ENCODE data around the gene GRIA4. TPM values are rescaled to one million over a fixed set of nuclear protein-coding genes. Genes with fewer than 3 reads are reported as not detected.
"Not testable (repeated sequence)": the region's sequence is repeated elsewhere in the genome, so short reads cannot be mapped to it uniquely, and the experiment has no call there.

Gene GRIA4
- total RNA-seq, 1 donor from 2014 or later: not detected

- not testable (repeated sequence) for DNase-seq (ENCODE audit: low read depth in 2 of 2)
Observed at GRCh38 chr11:105785850-105786249, 176.0 kb downstream of the GRIA4 start.

- no peak for DNase-seq (ENCODE audit: low read depth in 2 of 2)
Observed at GRCh38 chr11:105786741-105787140, 176.9 kb downstream of the GRIA4 start.

DNA sequence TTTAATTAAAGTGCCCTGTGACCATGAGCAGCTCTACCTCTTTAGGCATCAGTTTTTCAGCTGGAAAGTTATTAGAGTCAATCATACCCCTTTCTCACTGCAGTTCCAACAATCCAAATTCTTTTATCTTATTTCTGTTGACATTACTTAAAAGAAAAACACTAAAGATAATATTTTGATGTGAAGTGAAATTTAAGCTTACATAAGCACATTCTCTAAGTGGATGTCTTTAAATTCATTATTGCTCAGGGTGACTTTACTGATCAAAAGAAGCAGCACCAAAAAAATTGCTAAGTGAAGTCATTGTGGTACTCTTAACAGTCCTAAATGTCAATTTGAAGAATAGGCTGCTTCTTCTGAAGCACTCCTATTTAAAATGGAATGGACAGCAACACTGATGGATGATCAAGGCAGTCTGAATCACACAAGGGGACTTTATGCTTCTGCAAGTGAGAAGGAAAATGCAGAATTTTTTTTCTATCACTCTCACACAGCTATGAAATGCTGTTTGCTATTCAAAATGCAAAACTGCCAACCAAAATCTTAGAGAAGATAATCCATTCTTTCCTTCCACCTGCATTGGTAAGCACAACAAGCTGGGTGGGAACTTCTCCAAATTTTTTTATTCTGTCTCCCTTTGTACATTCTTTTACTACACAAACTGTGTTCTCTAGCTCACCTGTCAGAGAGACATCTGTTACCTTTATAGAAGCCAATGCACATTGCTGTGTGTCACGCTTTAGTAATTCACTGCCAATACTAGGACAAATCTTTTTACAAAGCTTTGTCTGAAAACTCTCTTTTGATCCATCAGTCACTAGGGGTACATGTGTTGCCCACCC lies 179.9 kb downstream of the GRIA4 start:
- no peak for DNase-seq (ENCODE audit: low read depth in 2 of 2)

GRCh38 chr11:105790840-105791239 lies 181.0 kb downstream of the GRIA4 start:
- no peak for DNase-seq (ENCODE audit: low read depth in 2 of 2)

- no peak for DNase-seq (ENCODE audit: low read depth in 2 of 2)
Observed at GRCh38 chr11:105793092-105793491, 183.2 kb downstream of the GRIA4 start.

DNA sequence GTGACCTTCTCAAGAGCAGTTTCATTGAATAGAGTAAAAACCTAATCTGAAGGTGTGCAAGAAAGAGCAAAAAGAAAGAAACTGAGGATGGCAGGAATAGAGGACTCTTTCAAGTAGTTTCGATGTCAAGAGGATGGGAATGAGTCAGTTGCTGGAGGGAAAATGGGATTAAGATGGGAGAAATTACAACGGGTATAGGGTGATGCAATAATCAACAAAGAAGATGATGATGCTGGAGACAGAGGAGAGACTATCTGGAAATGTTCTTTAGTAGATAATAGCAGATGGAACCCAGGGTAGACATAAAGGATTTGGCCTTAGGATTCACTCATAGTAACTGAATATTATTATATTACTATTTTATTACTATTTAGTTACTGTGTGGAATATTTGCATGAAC lies 189.4 kb downstream of the GRIA4 start:
- no peak for DNase-seq (ENCODE audit: low read depth in 2 of 2)

- no peak for DNase-seq (ENCODE audit: low read depth in 2 of 2)
Observed at GRCh38 chr11:105799728-105800462, 190.0 kb downstream of the GRIA4 start.

DNA sequence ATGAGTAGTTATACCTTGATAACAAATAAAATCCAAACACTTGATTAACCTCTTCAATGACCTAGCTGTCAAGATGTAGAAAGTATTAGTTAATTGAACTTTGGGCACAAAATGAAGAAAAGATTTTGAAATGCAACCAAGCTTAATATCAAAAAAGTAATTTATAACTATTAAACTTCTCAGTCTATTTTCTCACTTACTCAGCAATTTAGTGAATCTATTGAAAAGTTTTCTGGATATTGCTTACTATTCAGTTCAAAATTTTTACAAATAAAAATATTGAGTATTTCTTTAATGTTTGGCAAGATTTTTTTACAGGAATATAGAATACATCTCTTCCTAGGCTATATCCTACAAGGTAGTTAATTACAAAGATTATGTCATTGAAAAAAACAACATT lies 192.5 kb downstream of the GRIA4 start:
- no peak for DNase-seq (ENCODE audit: low read depth in 2 of 2)

DNA sequence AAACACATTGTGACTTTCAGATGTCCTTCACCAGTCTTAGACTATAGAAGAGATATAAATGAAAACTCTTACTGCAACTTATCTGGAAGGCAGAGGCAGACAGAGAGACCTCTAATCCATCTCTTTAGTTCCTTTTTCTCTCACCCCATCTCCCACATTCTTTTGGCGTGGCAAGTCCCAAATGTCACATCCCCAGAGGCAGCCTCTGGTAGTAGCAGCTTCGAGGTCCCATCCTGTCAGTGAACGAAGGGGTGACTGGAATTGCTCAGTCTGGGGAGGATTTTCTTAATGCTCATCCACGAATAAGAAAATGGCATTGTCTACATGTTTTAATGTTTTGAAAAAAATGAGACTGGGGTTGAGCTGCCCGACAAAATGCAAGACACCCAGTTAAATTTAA lies 201.4 kb downstream of the GRIA4 start:
- DNase-seq (ENCODE audit: low read depth in 2 of 2): no peak

DNA sequence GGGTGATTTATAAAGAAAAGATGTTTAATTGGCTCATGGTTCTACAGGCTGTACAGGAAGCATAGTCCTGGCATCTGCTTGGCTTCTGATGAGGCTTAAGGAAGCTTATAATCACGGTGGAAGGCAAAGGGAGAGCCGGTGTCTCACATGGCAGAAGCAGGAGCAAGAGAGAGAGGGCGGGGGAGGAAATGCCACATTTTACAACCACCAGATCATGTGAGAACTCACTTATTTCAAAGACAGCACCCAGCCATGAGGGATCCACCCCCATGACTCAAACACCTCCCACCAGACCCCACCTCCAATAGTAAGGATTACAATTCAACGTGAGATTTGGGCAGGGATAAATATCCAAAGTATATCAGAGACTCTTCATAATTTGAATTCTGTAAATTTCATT lies 211.5 kb downstream of the GRIA4 start:
- no peak for DNase-seq (ENCODE audit: low read depth in 2 of 2)

- no peak for DNase-seq (ENCODE audit: low read depth in 2 of 2)
Observed at GRCh38 chr11:105821781-105822180, 211.9 kb downstream of the GRIA4 start.

DNA sequence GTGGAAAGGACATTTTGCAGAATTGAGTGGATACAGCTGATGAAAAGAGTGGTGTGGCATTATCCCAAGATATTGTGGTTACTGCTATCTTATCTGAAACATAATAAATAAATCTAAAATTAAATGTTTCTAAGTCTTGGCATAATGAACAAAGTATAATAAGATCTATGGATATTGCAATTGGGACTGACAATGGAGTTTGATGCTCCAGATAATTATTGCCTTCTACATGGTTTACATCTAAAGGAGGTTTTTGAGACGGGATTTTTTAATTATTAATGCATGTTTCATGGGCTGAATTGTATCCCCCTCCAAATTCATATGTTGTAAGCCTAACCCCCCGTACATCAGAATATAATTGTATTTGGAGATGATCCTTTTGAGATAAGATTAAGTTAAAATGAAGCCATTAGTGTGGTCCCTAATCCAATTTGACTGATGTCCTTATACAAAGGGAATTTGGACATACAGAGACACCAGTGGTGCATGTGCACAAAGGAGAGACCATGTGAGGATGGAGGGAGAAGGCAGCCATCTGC lies 213.7 kb downstream of the GRIA4 start:
- DNase-seq (ENCODE audit: low read depth in 2 of 2): no peak

DNA sequence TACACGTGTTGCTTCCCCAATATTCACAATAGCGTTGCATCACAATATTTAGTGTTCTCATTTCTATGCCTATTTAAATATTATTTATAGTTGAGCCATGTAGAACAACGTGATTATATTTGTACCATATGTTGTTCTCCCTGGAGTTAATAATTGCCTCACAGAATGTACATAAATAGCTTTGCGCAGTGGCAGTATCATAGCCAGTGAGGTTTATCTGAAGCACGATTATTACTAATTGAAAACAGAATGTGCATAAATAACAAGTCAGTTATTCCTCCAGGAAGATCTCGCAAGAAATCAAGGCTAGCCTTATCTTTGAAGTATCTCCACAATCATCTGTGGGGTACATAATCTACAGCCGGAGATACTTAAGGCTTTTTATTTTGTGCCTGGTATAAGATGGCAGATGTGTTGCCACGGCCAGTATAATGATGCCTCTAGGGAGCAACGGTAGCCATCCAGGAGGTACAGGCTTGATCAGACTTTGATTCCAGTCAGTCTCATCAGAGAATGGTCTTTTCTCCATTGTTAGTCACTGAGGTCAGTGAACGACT lies 214.7 kb downstream of the GRIA4 start:
- DNase-seq (ENCODE audit: low read depth in 2 of 2): no peak

DNA sequence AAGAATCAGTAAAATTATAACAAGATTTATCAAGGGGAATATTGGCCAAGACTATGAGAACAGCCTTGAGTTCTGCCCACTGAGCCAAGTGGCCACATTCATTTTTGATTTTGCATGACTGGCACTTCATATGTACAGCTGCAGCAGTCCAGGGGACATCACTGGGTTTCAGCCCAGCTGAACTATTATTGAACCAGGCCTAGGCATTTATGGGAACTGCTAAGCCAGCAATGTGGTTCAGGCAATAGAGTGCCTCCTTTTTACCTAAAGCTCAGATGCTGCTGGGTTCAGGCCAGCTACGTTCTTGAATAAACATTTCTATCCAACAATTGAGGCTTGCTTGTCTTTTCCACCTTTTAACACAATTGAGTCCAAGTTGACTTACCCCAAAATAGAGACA lies 215.3 kb downstream of the GRIA4 start:
- no peak for DNase-seq (ENCODE audit: low read depth in 2 of 2)

GRCh38 chr11:105827906-105828305 lies 218.0 kb downstream of the GRIA4 start:
- no peak for DNase-seq (ENCODE audit: low read depth in 2 of 2)

- DNase-seq (ENCODE audit: low read depth in 2 of 2): no peak
Observed at GRCh38 chr11:105829084-105829483, 219.2 kb downstream of the GRIA4 start.

GRCh38 chr11:105834461-105834860 lies 224.6 kb downstream of the GRIA4 start:
- DNase-seq (ENCODE audit: low read depth in 2 of 2): no peak

- no peak for DNase-seq (ENCODE audit: low read depth in 2 of 2)
Observed at GRCh38 chr11:105838668-105839384, 229.0 kb downstream of the GRIA4 start.

GRCh38 chr11:105840391-105840790 lies 230.5 kb downstream of the GRIA4 start:
- no peak for DNase-seq (ENCODE audit: low read depth in 2 of 2)

- no peak for DNase-seq (ENCODE audit: low read depth in 2 of 2)
Observed at GRCh38 chr11:105852403-105852802, 242.5 kb downstream of the GRIA4 start.

- DNase-seq (ENCODE audit: low read depth in 2 of 2): no peak
Observed at GRCh38 chr11:105854269-105854668, 244.4 kb downstream of the GRIA4 start.

GRCh38 chr11:105856954-105857353 lies 247.1 kb downstream of the GRIA4 start:
- no peak for DNase-seq (ENCODE audit: low read depth in 2 of 2)

Data from dermis microvascular lymphatic vessel endothelial cell (primary cell).